Immature natural killer cell (primary cell): ENCODE results near the gene PRKCE. TPM values are rescaled to one million over a fixed set of nuclear protein-coding genes. Genes with fewer than 3 reads are reported as not detected.

Experiments used
- DNase-seq, 3 donors: peaks; one replicate each; pipeline ENCODE4 v3.0.0; 2022; ENCODE audit warnings: mixed read lengths in 1 of 3
- H3K27ac Mint-ChIP-seq, 6 donors: one replicate each; pipeline ENCODE4 v1.8.0; 2020; ENCODE audit warnings: mixed read lengths in 6 of 6, mild to moderate bottlenecking in 5 of 6, inconsistent platforms in 4 of 6, moderate library complexity in 3 of 6
- H3K27me3 Mint-ChIP-seq, 3 donors: one replicate each; pipeline ENCODE4 v1.8.0; 2020 to 2021; ENCODE audit warnings: low read depth in 3 of 3, mild to moderate bottlenecking in 3 of 3, mixed read lengths in 3 of 3, moderate library complexity in 3 of 3, inconsistent platforms in 1 of 3
- H3K36me3 Mint-ChIP-seq, 3 donors: one replicate each; pipeline ENCODE4 v1.8.0; 2020; ENCODE audit warnings: mixed read lengths in 3 of 3, inconsistent platforms in 2 of 3, mild to moderate bottlenecking in 2 of 3
- H3K4me1 Mint-ChIP-seq, 2 donors: one replicate each; pipeline ENCODE4 v1.8.0; 2020; ENCODE audit warnings: inconsistent platforms in 2 of 2, mild to moderate bottlenecking in 2 of 2, mixed read lengths in 2 of 2, moderate library complexity in 1 of 2
- H3K4me3 Mint-ChIP-seq, 5 donors: one replicate each; pipeline ENCODE4 v1.8.0; 2020; ENCODE audit warnings: mild to moderate bottlenecking in 5 of 5, mixed read lengths in 5 of 5, inconsistent platforms in 3 of 5, moderate library complexity in 3 of 5
- H3K9me3 Mint-ChIP-seq, 6 donors: one replicate each; pipeline ENCODE4 v1.8.0; 2020; ENCODE audit warnings: mild to moderate bottlenecking in 6 of 6, mixed read lengths in 6 of 6, inconsistent platforms in 4 of 6, moderate library complexity in 3 of 6
- polyA plus RNA-seq, 3 donors: library from polyadenylated mRNA; unstranded; fragments of 300-500 nt; fragmentation: Illumina TruSeq; gene quantifications; one replicate each; pipeline ENCODE4 v1.2.3, GENCODE V29; 2021

Gene PRKCE
- 1 to 10 TPM; 1.0 to 3.0 (median 2.5) TPM for polyA plus RNA-seq

GRCh38 chr2:45651415-45652089, at the start of gene PRKCE:
PRKCE (plus strand) TSS chr2:45651675.
- DNase-seq, result peak in 1 of 3 donors; percentile 21
- Mint-ChIP-seq H3K36me3 (peaks cover 0 to 4% (median 0%) of the 10 kb centered on the region in 3 donors), H3K27ac (peak within 1 kb of the TSS; percentile 90 to 98 (median 96)), H3K4me1 (peaks cover 25 to 40% of the 10 kb centered on the region in 2 donors), H3K9me3 (no peaks in the 10 kb centered on the region), H3K4me3 (peak within 1 kb of the TSS; percentile 93 to 96 (median 95)), H3K27me3 (peaks cover 13 to 29% (median 22%) of the 10 kb centered on the region in 3 donors)

- H3K4me1 Mint-ChIP-seq, result no peaks in the 10 kb centered on the region
- DNase-seq, result no peak
- no peak overlapping the region for H3K4me3 Mint-ChIP-seq
- no peak overlapping the region for H3K27ac Mint-ChIP-seq
- H3K36me3 Mint-ChIP-seq, result peaks cover 36 to 50% (median 38%) of the 10 kb centered on the region in 3 donors
- H3K27me3 Mint-ChIP-seq, result peaks cover 0 to 2% (median 0%) of the 10 kb centered on the region in 3 donors
- H3K9me3 Mint-ChIP-seq, result peaks cover 0 to 1% (median 0%) of the 10 kb centered on the region in 6 donors
These were observed 48.9 kb upstream of the PRKCE start for GRCh38 chr2:45602624-45603023.

- H3K4me3 Mint-ChIP-seq, result no peak overlapping the region
- peaks cover 11 to 12% of the 10 kb centered on the region in 2 donors for H3K4me1 Mint-ChIP-seq
These were observed 46.4 kb upstream of the PRKCE start for GRCh38 chr2:45605116-45605515.

GRCh38 chr2:45606796-45607195, 44.7 kb upstream of the PRKCE start:
- H3K4me3 Mint-ChIP-seq, result no peak overlapping the region
- peaks cover 19 to 28% of the 10 kb centered on the region in 2 donors for H3K4me1 Mint-ChIP-seq
- H3K9me3 Mint-ChIP-seq, result peaks cover 0 to 1% (median 0%) of the 10 kb centered on the region in 6 donors
- peaks cover 9 to 16% (median 14%) of the 10 kb centered on the region in 3 donors for H3K36me3 Mint-ChIP-seq
- DNase-seq, result no peak
- peak overlapping the region in 1 of 6 donors; percentile 17 for H3K27ac Mint-ChIP-seq
- peaks cover 8 to 9% (median 8%) of the 10 kb centered on the region in 3 donors for H3K27me3 Mint-ChIP-seq

More at GRCh38 chr2:45605116-45605515, 46.4 kb upstream of the PRKCE start:
- Mint-ChIP-seq H3K36me3 (peaks cover 15 to 26% (median 26%) of the 10 kb centered on the region in 3 donors), H3K27me3 (peaks cover 0 to 2% (median 0%) of the 10 kb centered on the region in 3 donors), H3K27ac (no peak overlapping the region), H3K9me3 (peaks cover 0 to 1% (median 0%) of the 10 kb centered on the region in 6 donors)
- DNase-seq, result no peak

GRCh38 chr2:45607701-45608100, 43.8 kb upstream of the PRKCE start:
- H3K36me3 Mint-ChIP-seq, result peaks cover 9 to 12% (median 10%) of the 10 kb centered on the region in 3 donors
- no peak overlapping the region for H3K27ac Mint-ChIP-seq
- no peak overlapping the region for H3K4me3 Mint-ChIP-seq
- H3K27me3 Mint-ChIP-seq, result peaks cover 8 to 9% (median 8%) of the 10 kb centered on the region in 3 donors
- peaks cover 0 to 1% (median 0%) of the 10 kb centered on the region in 6 donors for H3K9me3 Mint-ChIP-seq
- DNase-seq, result no peak
- peaks cover 19 to 29% of the 10 kb centered on the region in 2 donors for H3K4me1 Mint-ChIP-seq

GRCh38 chr2:45610281-45611019, 41.0 kb upstream of the PRKCE start:
- H3K9me3 Mint-ChIP-seq, result no peaks in the 10 kb centered on the region

GRCh38 chr2:45611020-45611859, 40.2 kb upstream of the PRKCE start, which contains the start of gene SRBD1:
SRBD1 (minus strand) TSS chr2:45611267; CDS start chr2:45605441, 5,826 bp downstream.
- Mint-ChIP-seq H3K27ac (peak within 1 kb of the TSS; percentile 96 to 98 (median 97)), H3K9me3 (no peaks in the 10 kb centered on the region), H3K36me3 (no peaks in the 10 kb centered on the region), H3K4me1 (peaks cover 19 to 29% of the 10 kb centered on the region in 2 donors), H3K27me3 (peaks cover 6 to 9% (median 8%) of the 10 kb centered on the region in 3 donors), H3K4me3 (peak within 1 kb of the TSS; percentile 92 to 99 (median 97))
- DNase-seq, result peak; percentile 89 to 90 (median 90)

More at GRCh38 chr2:45610281-45611019, 41.0 kb upstream of the PRKCE start:
- peak overlapping the region; percentile 96 to 98 (median 97) for H3K27ac Mint-ChIP-seq
- H3K4me3 Mint-ChIP-seq, result peak overlapping the region; percentile 92 to 99 (median 97)
- peaks cover 6 to 9% (median 8%) of the 10 kb centered on the region in 3 donors for H3K27me3 Mint-ChIP-seq
- peaks cover 19 to 29% of the 10 kb centered on the region in 2 donors for H3K4me1 Mint-ChIP-seq
- no peak for DNase-seq
- H3K36me3 Mint-ChIP-seq, result no peaks in the 10 kb centered on the region

- Mint-ChIP-seq H3K4me3 (peak overlapping the region in 3 of 5 donors; percentile 37 to 99 (median 97)), H3K9me3 (no peaks in the 10 kb centered on the region), H3K27ac (peak overlapping the region; percentile 96 to 98 (median 97)), H3K27me3 (peaks cover 8 to 9% (median 9%) of the 10 kb centered on the region in 3 donors), H3K4me1 (peaks cover 19 to 29% of the 10 kb centered on the region in 2 donors), H3K36me3 (no peaks in the 10 kb centered on the region)
- no peak for DNase-seq
These were observed 39.2 kb upstream of the PRKCE start for GRCh38 chr2:45612285-45612684.

- Mint-ChIP-seq H3K27ac (peak overlapping the region in 5 of 6 donors; percentile 12 to 98 (median 96)), H3K36me3 (no peaks in the 10 kb centered on the region), H3K27me3 (peaks cover 8 to 9% (median 9%) of the 10 kb centered on the region in 3 donors), H3K4me1 (peaks cover 19 to 29% of the 10 kb centered on the region in 2 donors), H3K9me3 (no peaks in the 10 kb centered on the region), H3K4me3 (peak overlapping the region in 1 of 5 donors; percentile 26)
- no peak for DNase-seq
These were observed 38.7 kb upstream of the PRKCE start for GRCh38 chr2:45612731-45613130.

GRCh38 chr2:45614330-45614729, 37.1 kb upstream of the PRKCE start:
- H3K27ac Mint-ChIP-seq, result no peak overlapping the region
- H3K36me3 Mint-ChIP-seq, result no peaks in the 10 kb centered on the region
- no peaks in the 10 kb centered on the region for H3K9me3 Mint-ChIP-seq
- H3K27me3 Mint-ChIP-seq, result peaks cover 8 to 9% (median 9%) of the 10 kb centered on the region in 3 donors
- no peak overlapping the region for H3K4me3 Mint-ChIP-seq
- H3K4me1 Mint-ChIP-seq, result peaks cover 16 to 25% of the 10 kb centered on the region in 2 donors
- no peak for DNase-seq

- H3K27ac Mint-ChIP-seq, result no peak overlapping the region
- H3K4me3 Mint-ChIP-seq, result no peak overlapping the region
- DNase-seq, result no peak
- no peaks in the 10 kb centered on the region for H3K9me3 Mint-ChIP-seq
- H3K4me1 Mint-ChIP-seq, result peaks cover 10 to 19% of the 10 kb centered on the region in 2 donors
- H3K27me3 Mint-ChIP-seq, result peaks cover 8 to 13% (median 9%) of the 10 kb centered on the region in 3 donors
- no peaks in the 10 kb centered on the region for H3K36me3 Mint-ChIP-seq
These were observed 36.5 kb upstream of the PRKCE start for GRCh38 chr2:45614871-45615415.

GRCh38 chr2:45616658-45617411, 34.6 kb upstream of the PRKCE start:
- Mint-ChIP-seq H3K9me3 (no peaks in the 10 kb centered on the region), H3K4me1 (peaks cover 0 to under 1% of the 10 kb centered on the region in 2 donors), H3K27ac (no peak overlapping the region), H3K36me3 (no peaks in the 10 kb centered on the region), H3K27me3 (peaks cover 0 to 11% (median 0%) of the 10 kb centered on the region in 3 donors), H3K4me3 (no peak overlapping the region)
- no peak for DNase-seq
